Breast epithelium (tissue), 4 donors: ENCODE data around the gene TTC23. TPM values are rescaled to one million over a fixed set of nuclear protein-coding genes. Genes with fewer than 3 reads are reported as not detected.
"Not testable (repeated sequence)": the region's sequence is repeated elsewhere in the genome, so short reads cannot be mapped to it uniquely, and the experiment has no call there.

ENCODE experiments used
- DNase-seq, 2 donors: peaks; one replicate each; pipeline ENCODE4 v3.0.0-alpha.2; 2019; ENCODE audit warnings: low spot score in 2 of 2
- H3K27ac ChIP-seq, 2 donors: fragments of 200-600 bp; sonication (generic) in 1 of 2; one replicate each; pipeline ENCODE4 v1.5.1; 2016 to 2019; ENCODE audit warnings: mild to moderate bottlenecking in 1 of 2
- H3K27me3 ChIP-seq, 2 donors: fragments of 200-600 bp; sonication (generic) in 1 of 2; one replicate each; pipeline versions ENCODE4 v1.5.1 to v1.6.0; 2017 to 2019; ENCODE audit warnings: control low read depth in 1 of 2, mild to moderate bottlenecking in 1 of 2
- H3K36me3 ChIP-seq: fragments of 200-600 bp; one replicate; pipeline ENCODE4 v1.5.1; 2019
- H3K4me1 ChIP-seq, 2 donors: fragments of 200-600 bp; sonication (generic); one replicate each; pipeline ENCODE4 v1.5.1; 2016 to 2019; ENCODE audit warnings: control low read depth in 1 of 2
- H3K4me3 ChIP-seq, 3 donors: fragments of 200-600 bp; sonication (generic); 1 replicate in 2 of 3; 2 replicates in 1 of 3; pipeline ENCODE4 v1.5.1; 2016 to 2019; ENCODE audit warnings: mild to moderate bottlenecking in 3 of 3, moderate library complexity in 2 of 3
- H3K9me3 ChIP-seq, 2 donors: fragments of 200-600 bp; sonication (generic) in 1 of 2; one replicate each; pipeline ENCODE4 v1.5.1; 2016 to 2019; ENCODE audit warnings: control low read depth in 1 of 2
- POLR2A ChIP-seq: fragments of 450-650 bp; IDR thresholded peaks from one replicate; pipeline ENCODE4 v1.6.1; 2016; ENCODE audit warnings: antibody characterized with exemption, mild to moderate bottlenecking, moderate library complexity
- POLR2AphosphoS5 ChIP-seq, 3 donors: sonication (generic); formaldehyde crosslinking; IDR thresholded peaks; one replicate each; pipeline ENCODE4 v1.6.1; 2017; ENCODE audit warnings: antibody characterized with exemption in 3 of 3
- intact Hi-C: fragments of 100-400 bp; cut with DNase I; formaldehyde crosslinking; loops from one replicate; pipeline ENCODE4 v1.15.1; 2023; ENCODE audit warnings: low total_unique reads
- total RNA-seq, 3 donors: library from RNA; depleted of rRNA; stranded (reverse); fragments of >200 nt; gene quantifications; one replicate each; pipeline ENCODE4 v1.1.0, GENCODE V29; 2016
- TF ChIP-seq, protein P1 (sequence below), 3 donors: fragments of 450-650 bp; IDR thresholded peaks; one replicate each; pipeline ENCODE4 v1.5.1; 2016 to 2017; ENCODE audit warnings: antibody characterized with exemption in 3 of 3, mild to moderate bottlenecking in 3 of 3, moderate library complexity in 3 of 3

Gene TTC23
- total RNA-seq, 3 donors from 2014 or later: 19.2 to 43.9 (median 29.5) TPM

DNA sequence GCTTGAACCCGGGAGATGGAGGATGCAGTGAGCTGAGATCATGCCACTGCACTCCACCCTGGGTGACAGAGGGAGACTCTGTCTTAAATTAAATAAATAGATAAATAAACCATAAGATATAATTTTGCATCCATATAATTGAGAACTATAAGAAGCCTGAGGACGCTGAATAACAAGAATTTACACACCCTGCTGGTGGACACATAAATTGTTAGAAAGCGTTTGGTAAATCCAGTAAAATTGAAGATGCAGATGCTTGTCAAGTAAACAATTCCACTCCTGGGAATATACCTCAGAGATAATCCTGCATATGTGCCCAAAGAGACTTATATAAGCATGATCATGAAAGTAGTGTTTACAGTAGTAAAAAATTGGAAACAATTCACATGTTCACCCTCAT is 41.7 kb downstream of the TTC23 start:
- DNase-seq: no peak
- Histone ChIP-seq H3K4me1 (no peaks in the 10 kb centered on the region), H3K4me3 (no peak overlapping the region), H3K9me3 (no peaks in the 10 kb centered on the region), H3K27ac (no peak overlapping the region), H3K36me3 (no peaks in the 10 kb centered on the region), H3K27me3 (no peaks in the 10 kb centered on the region)
- TF ChIP-seq, protein P1, sequence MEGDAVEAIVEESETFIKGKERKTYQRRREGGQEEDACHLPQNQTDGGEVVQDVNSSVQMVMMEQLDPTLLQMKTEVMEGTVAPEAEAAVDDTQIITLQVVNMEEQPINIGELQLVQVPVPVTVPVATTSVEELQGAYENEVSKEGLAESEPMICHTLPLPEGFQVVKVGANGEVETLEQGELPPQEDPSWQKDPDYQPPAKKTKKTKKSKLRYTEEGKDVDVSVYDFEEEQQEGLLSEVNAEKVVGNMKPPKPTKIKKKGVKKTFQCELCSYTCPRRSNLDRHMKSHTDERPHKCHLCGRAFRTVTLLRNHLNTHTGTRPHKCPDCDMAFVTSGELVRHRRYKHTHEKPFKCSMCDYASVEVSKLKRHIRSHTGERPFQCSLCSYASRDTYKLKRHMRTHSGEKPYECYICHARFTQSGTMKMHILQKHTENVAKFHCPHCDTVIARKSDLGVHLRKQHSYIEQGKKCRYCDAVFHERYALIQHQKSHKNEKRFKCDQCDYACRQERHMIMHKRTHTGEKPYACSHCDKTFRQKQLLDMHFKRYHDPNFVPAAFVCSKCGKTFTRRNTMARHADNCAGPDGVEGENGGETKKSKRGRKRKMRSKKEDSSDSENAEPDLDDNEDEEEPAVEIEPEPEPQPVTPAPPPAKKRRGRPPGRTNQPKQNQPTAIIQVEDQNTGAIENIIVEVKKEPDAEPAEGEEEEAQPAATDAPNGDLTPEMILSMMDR (IDR thresholded peaks at IDR 0.05): no peak
- TF ChIP-seq POLR2AphosphoS5 (IDR thresholded peaks at IDR 0.05) (no peak), POLR2A (no peak)
- intact Hi-C loops: no loop called here

DNA sequence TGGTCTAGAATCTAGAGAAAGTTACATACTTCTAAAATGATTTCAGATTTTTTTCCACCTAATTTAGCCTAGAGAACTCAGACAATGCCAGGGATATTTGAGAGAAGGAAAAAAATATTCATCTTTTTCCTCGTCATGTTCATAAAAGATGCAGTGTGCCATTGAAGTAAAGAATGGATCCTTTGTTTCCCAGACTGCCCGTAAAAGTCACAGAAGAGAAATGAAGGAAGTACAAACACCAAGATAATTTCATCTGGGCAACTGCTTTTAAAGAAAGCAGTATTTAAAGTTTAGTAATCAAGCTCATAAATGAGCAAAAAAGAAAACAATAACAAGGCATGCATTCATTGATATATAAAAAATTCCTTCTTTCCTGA is 47.2 kb downstream of the TTC23 start:
- intact Hi-C loops: no loop called here

DNA sequence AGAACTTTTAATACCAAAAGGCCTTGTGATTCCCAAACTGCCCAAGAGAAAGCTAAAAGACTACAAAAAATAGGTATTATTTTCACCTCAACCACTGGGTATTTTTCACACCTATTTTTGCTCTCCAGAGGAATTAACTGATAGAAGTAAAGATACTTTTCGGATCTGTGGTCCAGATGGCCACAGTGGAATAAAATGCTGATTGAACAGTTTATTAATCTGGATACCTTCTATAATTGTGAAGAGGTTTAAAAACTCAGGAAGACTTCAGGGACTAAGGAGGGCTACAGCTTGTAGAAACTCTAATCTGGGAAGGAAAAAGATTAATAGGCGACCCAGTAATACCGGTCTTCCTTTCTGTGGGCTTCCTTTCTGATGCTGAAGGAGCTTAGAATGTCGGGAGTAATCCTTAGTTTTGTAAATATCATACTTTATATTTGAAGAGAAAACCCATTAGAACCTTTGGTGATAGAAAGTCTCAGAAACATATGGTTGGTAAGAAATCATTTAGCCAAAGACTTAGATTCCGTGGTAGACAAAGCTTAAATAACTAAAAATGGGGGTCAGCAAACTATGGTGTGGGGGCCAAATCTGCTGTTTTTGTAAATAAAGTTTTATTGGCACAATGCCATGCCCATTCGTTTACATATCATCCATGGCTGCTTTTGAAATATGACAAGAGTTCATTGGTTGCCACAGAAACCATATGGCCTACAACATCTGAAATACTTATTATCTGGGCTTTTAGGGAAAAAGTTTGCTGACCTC is 47.8 kb downstream of the TTC23 start:
- Histone ChIP-seq H3K27me3 (no peaks in the 10 kb centered on the region), H3K36me3 (no peaks in the 10 kb centered on the region), H3K27ac (peak overlapping the region; percentile 64 to 84), H3K4me3 (no peak overlapping the region), H3K9me3 (no peaks in the 10 kb centered on the region), H3K4me1 (no peaks in the 10 kb centered on the region)
- TF ChIP-seq POLR2AphosphoS5 (IDR thresholded peaks at IDR 0.05): no peak
- TF ChIP-seq, protein P1 (IDR thresholded peaks at IDR 0.05): no peak
- TF ChIP-seq POLR2A: no peak
- intact Hi-C loops: no loop called here
- DNase-seq: no peak

More for the DNA sequence above, 47.2 kb downstream of the TTC23 start:
- Histone ChIP-seq H3K4me3 (no peak overlapping the region), H3K27ac (peak overlapping the region; percentile 64 to 84), H3K9me3 (no peaks in the 10 kb centered on the region), H3K4me1 (no peaks in the 10 kb centered on the region), H3K36me3 (no peaks in the 10 kb centered on the region), H3K27me3 (no peaks in the 10 kb centered on the region)
- DNase-seq: no peak
- TF ChIP-seq POLR2A (no peak), POLR2AphosphoS5 (IDR thresholded peaks at IDR 0.05) (no peak)
- TF ChIP-seq, protein P1 (IDR thresholded peaks at IDR 0.05): no peak

DNA sequence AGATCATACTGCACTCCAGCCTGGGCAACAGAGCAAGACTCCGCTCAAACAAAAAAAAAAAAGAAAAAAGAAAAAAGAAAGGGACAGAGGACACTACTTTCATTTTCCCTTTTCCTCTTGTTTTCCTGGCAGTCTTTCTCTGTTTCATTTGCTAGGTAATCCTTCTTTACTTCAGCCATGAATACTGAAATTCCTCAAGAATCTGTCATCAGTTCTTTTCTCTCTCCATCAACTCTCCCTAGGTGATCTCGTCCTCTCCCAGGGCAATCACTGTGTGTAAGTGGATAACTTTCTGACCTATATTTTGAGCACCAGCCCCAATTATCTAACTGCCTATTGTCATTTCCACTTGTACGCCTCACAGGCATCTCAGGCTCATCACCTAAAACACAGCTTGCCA is 51.5 kb downstream of the TTC23 start:
- H3K27ac ChIP-seq: peak overlapping the region in 1 of 2 donors; percentile 14
- DNase-seq: no peak
- no peak overlapping the region for H3K4me3 ChIP-seq
- no peaks in the 10 kb centered on the region for H3K36me3 ChIP-seq
- H3K9me3 ChIP-seq: no peaks in the 10 kb centered on the region
- no peaks in the 10 kb centered on the region for H3K27me3 ChIP-seq
- H3K4me1 ChIP-seq: no peaks in the 10 kb centered on the region
- TF ChIP-seq, protein P1 (IDR thresholded peaks at IDR 0.05): no peak
- TF ChIP-seq POLR2AphosphoS5 (IDR thresholded peaks at IDR 0.05) (no peak), POLR2A (no peak)
- intact Hi-C loops: no loop called here

DNA sequence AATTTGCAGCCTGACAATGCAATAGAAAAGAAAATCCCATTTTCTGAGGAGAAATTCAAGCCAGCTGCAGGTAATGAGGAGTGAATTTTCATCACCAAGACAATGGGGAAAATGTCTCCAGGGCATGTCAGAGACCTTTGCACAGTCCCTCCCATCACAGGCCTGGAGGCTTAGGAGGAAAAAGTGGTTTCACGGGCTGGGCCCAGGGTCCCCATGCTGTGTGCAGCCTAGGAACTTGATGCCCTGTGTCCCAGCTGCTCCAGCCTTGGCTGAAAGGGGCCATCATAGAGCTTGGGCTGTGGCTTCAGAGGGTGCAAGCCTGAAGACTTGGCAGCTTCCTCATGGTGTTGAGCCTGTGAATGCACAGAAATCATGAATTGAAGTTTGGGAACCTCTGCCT is 57.2 kb downstream of the TTC23 start:
- H3K4me1 ChIP-seq, intact Hi-C loops, H3K36me3 ChIP-seq, H3K9me3 ChIP-seq, H3K27me3 ChIP-seq, DNase-seq, H3K27ac ChIP-seq, H3K4me3 ChIP-seq: not testable (repeated sequence)
